Activated T-helper 1 cell treated with anti-CD3 and anti-CD28 coated beads, Interleukin-2, amount 50 U/mL, for 16 hours (primary cell): ENCODE results near the gene PIK3R3.

ENCODE experiments used
- DNase-seq, 2 donors: peaks; one replicate each; pipeline ENCODE4 v3.0.0-alpha.2; 2020; ENCODE audit warnings: low read depth in 1 of 2, low spot score in 1 of 2

PIK3R3 gene

GRCh38 chr1:46132529-46133180 lies at the start of gene PIK3R3:
Gene PIK3R3 (minus strand): TSS chr1:46132629. CDS start chr1:46131952, 677 bp downstream.
- DNase-seq: peak; percentile 73 to 77

- no peak for DNase-seq
Measured at GRCh38 chr1:46181343-46182260, 49.2 kb upstream of the PIK3R3 start.

- DNase-seq: no peak
Measured at GRCh38 chr1:46180082-46180616, 47.7 kb upstream of the PIK3R3 start.

DNA sequence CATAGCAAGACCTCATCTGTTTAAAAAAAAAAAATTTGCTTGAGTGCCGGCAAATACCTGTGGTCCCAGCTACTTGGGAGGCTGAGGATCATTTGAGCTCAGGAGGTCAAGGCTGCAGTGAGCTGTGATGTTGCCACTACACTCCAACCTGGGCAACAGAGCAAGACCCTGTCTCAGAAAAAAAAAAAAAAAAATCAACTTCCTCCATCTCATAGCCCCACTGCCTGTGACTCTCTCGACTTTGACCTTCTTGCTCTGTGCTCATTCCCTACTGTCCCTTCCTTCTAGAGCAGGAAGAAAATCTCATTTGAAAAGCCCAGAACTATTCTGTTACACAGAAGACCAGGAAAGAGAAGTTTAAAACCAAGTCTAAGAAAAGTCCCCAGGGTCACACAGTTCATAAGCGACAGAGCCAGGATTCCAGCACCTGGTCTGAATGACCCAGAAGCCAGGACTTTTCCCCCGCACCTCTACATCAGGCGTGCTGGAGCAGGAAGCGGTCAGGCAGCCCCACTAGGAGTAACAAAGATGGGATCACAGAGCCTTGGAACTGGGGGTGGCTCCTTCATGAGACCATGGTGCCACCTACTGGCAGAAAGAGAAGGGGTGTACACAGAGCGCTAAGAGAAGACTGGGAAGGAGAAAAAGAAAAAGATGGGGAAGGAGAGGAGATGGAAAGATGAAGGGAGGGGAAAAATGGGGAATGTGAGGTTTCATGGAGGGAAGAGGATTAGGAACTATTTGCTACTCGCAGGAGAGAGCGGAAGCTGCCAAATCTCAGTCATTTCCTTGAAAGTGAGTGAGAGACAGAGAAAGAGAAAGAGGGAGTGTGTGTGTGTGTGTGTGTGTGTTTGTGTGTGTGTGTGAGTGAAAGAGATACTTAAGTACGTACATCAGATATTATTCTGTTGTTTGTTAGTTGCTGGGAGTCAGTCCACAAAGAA lies 47.0 kb upstream of the PIK3R3 start:
- peak; percentile 18 to 43 for DNase-seq

DNA sequence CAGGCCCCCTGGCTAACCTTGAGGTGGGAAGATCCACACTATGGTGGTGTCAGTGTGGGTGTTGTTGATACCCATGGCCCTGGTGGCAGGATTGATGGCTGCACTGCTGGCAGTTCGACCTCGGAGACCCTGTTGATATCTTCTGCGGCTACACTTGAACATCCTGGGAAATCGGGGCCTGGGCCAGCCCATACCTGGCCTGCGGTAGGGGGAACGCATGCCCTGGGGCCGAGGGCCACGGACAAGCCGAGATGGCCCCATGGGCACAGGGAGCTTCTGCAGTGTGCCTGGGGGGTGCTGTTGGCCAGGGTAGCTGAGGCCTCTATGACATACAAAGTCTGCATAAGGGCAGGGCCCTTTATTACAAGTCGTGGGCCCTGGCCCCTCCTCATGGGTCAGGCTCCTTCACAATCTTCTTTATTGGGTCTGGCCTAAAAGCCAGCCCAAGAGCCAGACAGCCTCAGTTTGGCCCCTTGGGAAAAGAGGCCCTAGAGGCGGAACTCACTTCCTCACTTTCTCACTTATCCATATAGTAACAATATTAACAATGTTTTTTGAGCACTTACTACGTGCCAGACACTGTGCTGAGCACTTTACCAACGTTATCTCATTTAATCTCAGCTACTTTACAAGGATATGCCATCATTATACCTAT lies 43.9 kb upstream of the PIK3R3 start, which contains the start of gene P3R3URF:
P3R3URF (minus strand) TSS at position 278 of the 655 bp plus-strand sequence; CDS start at position 261, 17 bp downstream.
- DNase-seq: no peak

DNA sequence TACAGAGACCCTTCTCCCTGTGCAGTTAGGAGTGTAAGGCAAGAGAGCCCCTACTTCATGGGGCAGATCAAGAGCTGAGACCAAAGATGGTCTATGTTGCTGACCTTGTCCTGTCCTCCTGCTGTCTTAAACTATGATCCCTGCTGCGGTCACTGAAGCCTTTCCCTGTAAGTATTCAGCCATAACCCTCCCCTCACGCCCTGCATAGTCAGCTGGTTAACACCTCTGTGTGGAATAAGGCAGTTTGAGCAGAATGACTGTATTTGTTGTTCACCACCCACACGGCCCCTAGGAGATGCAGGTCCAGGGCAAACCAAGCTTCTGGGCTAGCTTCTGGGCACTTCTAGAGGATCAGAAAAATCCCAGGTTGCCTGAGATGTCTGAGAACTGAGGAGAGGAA lies 42.8 kb upstream of the PIK3R3 start:
- no peak for DNase-seq

- no peak for DNase-seq
Measured at GRCh38 chr1:46174448-46175231, 42.2 kb upstream of the PIK3R3 start, which contains the start of gene TSPAN1. Gene TSPAN1 (plus strand): TSS chr1:46175087. CDS start chr1:46181108, 6,021 bp downstream.

- DNase-seq: no peak
Measured at GRCh38 chr1:46173361-46173856, 41.0 kb upstream of the PIK3R3 start.

DNA sequence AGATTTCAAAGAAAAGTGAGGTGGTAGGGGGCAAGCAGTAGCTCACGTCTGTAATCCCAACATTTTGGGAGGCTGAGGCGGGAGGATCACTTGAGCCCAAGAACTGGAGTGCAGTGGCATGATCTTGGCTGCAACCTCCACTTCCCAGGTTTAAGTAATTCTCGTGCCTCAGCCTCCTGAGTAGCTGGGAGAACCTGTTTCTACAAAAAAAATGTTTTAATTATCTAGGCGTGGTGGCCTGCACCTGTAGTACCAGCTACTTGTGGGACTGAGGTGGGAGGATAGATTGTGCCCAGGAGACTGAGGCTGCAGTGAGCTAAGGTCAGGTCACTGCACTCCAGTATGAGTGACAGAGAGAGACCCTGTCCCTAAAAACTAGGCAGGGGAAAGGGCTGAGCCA lies 39.9 kb upstream of the PIK3R3 start:
- no peak for DNase-seq

DNA sequence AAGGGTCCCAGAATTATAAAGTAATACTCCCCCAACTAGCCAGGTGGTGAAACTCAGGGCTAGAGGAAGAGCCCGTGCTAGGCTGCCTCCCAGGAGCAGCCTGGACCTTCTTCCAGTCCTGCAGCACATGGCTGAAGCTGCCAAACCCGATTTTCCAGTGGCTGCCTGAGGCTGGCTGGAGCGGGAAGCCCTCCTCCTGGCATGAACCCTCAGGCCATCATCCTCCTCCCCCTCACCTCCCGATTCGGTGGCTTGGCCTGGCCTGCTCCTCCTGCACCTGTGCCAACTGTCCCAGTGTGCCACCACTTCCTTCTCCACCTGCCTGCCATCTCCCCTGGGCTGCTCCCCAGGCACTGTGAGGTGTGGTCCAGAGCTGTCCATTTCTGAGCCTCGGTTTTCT lies 39.4 kb upstream of the PIK3R3 start:
- DNase-seq: no peak

DNA sequence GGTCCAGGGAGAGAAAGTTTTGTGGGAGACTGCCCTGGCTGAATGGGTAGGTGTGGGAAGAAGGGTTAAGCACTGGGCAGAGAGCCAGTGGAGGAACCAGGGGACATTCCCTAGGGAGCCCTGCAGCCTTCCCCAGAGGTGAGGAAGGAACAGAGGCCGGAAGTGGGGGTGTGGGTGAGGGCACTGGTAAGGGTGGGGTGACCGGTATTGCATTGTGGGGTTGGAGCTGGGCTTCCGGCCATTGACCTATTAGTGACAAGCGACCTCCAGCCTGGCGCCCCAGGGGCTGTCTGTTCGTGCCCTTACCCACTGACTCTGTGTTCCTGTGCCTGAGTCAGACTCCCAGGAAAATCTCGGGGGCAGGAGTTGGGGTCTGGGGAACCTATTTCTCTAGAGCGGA lies 38.9 kb upstream of the PIK3R3 start:
- no peak for DNase-seq

GRCh38 chr1:46169811-46170454 lies 37.5 kb upstream of the PIK3R3 start:
- no peak for DNase-seq

GRCh38 chr1:46168477-46168876 lies 36.0 kb upstream of the PIK3R3 start:
- DNase-seq: no peak

DNA sequence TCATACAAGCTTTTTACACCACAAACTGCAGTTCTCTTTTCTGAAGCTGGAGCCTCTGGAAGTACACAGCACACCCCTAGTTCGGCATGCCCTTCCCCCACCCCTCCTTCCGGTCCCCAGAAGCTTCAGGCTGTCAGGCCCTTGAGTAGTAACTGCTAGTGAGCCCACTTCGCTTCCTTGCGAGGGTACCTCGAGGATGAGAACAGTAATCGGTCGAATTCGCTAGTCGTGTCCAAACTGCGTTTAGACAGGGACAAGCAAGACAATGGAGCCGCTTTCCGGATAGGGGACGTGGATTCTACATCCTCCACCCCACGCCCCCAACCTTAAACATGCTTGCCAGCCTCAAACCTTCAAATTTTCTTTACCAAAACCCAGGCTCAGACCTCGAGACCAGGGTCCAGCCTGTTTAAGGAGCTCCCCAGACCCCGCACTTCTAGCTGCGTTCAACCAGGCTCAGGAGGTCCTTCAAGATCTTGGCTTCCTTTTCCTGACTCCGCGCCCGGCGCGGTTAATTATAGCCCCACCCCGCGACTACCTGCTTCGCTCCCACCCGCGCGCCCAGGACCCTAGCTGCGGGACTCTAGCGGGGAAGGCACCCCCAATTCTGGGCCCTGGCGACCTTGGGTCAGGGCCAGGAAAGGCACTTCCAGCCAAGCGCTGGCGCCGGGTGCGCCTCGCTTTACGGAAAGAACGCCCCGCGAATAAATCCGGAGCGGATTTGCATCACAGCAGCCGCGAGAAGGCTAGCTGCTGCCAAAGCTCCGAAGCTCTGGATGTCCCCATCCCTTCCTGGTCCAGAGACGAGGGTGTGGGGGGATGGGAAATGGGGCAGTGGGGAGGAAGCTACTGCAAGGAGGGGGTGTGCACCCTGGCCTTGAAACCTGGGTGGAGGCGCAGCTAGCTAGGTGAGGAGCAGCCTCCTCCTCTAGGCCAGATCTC lies 34.4 kb upstream of the PIK3R3 start:
- peak in 1 of 2 donors; percentile 16 for DNase-seq

DNA sequence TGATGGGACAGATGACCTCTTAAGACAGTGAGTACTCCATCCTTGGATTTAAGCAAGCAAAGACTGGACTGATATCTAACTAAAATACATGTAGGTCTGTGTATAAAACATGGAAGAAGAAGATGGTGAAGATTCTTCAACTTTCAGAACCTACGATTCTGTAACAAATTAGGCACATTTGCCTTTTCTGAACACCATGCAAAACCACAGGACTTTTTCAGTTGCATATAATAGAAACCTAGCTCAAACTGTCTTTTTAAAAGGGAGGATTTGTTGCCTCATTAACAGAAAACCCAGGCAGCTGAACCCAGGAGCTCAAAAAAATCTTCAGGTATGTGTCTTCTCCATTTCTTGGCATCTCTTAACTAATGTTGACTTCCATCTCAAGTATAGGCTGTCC lies 27.8 kb upstream of the PIK3R3 start:
- DNase-seq: no peak

DNA sequence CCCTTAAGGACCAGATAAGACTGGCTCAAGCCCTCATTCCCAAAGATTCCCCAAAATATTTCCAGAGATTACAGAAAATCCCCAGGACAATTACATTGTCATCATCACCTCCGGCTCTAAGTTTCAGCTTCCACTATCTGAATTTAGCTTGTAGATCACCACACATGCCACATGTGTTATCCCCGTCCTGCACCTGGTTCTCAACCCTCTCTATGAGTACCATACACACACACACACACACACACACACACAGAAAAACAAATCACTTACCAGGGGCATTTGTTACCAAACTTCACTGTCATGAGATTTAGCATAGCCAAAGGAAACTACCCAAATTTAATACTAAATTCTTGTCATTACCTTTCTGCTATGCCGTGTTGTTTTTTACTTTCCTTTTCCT lies 27.1 kb upstream of the PIK3R3 start:
- no peak for DNase-seq
